ENCODE data around the gene SWSAP1. TPM values are rescaled to one million over a fixed set of nuclear protein-coding genes. Genes with fewer than 3 reads are reported as not detected.
"Not testable (repeated sequence)": the region's sequence is repeated elsewhere in the genome, so short reads cannot be mapped to it uniquely, and the experiment has no call there.

SWSAP1 gene, protein sequence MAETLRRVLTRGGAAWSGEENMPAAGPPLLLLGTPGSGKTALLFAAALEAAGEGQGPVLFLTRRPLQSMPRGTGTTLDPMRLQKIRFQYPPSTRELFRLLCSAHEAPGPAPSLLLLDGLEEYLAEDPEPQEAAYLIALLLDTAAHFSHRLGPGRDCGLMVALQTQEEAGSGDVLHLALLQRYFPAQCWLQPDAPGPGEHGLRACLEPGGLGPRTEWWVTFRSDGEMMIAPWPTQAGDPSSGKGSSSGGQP
- 0.86 and 1.7 TPM in 2 replicates for total RNA-seq
- polyA plus RNA-seq (2012), result 1.3 TPM

GRCh38 chr19:11374433-11375142 lies at the start of gene SWSAP1:
SWSAP1 (plus strand) TSS chr19:11374666; CDS start chr19:11374681, 15 bp downstream.
- peak; percentile 100 for DNase-seq (ENCODE audit: low read depth)

DNA sequence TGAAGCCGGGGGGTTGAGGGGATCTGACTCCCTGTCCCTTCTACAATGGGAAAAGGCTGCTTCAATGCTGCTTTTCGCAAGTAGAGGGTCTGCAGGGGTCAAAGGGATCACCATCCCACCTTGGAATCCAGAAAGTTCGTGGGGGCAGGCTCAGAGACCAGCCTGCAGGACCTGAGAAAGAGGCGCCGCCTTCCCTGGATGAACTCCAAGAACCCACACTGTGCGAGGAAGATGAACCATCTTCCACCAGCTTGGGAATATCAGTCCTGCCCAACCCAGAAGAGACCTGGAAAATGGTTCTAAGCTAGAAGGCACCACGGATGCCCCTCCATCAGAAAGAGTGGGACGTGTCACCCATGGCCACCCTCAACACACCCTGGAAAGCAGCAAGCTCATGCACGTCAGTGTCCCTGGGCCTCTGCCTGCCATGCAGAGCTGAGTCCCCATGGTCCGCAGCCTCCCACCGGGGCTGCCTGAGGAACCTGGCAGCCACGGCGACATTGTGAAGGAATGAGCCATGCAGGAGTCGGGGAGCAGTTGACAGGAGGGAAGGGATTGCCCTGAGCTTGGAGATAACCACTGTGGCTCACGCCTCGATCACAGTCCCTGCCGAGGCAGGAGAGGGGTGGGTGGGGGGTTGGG lies 49.6 kb upstream of the SWSAP1 start:
- DNase-seq (ENCODE audit: low read depth), result no peak

DNA sequence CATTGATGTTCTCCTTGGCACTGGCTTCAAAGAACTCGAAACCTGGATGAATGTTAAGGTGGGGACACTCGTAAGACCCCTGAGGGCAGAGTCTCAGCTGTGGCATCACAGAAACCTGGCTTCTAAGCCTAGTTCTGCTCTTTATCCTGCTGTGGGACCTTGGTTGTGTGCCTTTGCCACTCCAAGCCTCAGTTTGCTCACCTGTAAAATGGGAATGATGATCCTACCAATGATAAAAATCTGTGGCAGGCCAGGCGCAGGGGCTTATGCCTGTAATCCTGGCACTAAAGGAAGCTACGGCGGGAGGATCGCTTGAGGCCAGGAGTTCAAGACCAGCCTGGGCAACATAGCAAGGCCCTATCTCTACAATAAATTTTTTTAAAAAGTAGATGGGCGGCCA lies 48.9 kb upstream of the SWSAP1 start:
- DNase-seq (ENCODE audit: low read depth), result no peak

- no peak for DNase-seq (ENCODE audit: low read depth)
Measured at GRCh38 chr19:11330127-11330526, 44.3 kb upstream of the SWSAP1 start.

- DNase-seq (ENCODE audit: low read depth), result no peak
Measured at GRCh38 chr19:11331502-11331901, 43.0 kb upstream of the SWSAP1 start.

GRCh38 chr19:11332822-11333221 lies 41.6 kb upstream of the SWSAP1 start:
- DNase-seq (ENCODE audit: low read depth), result no peak

DNA sequence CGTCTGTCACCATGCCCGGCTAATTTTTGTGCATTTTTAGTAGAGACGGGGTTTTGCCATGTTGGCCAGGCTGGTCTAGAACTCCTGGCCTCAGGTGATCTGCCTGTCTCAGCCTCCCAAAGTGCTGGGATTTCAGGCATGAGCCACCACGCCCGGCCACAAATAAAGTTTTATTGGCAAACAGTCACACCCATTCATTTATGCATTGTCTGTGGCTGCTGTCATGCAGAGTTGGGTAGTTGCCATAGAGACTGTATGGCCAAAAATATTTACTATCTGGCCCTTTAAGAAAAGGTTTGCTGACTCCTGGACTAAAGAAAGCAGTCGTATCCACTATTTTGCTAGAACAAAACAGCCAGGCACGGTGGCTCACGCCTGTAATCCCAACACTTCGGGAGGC lies 40.6 kb upstream of the SWSAP1 start:
- not testable (repeated sequence) for DNase-seq (ENCODE audit: low read depth)

DNA sequence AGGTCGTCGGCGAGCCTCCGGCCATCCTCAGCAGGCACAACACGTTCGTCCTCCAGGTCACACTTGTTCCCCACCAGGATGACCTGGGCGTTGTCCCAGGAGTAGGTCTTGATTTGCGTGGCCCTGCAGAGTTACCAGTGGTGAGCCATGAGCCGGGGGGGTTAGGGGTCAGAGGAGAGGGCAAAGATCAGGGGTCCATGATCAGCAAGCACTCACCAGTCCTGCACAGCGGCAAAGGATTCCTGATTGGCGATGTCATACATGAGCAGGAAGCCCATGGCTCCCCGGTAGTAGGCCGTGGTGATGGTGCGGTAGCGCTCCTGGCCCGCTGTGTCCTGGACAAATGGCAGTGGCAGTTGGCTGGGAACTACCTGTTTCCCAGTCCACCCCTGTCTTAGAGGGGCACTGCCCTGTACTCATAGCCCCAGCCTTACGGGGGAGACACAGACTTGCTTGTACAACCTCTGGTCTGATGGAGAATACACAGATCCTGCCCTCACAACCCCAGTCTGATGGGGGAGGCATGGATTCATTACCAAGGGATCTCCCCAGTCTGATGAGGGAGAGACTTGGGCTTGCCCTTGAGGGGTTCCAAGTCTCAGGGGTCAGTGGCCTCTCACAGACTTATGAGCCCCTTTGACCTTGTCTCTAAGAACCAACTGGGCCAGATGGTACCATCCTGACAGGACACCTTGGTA lies 38.9 kb upstream of the SWSAP1 start:
- DNase-seq (ENCODE audit: low read depth), result no peak

DNA sequence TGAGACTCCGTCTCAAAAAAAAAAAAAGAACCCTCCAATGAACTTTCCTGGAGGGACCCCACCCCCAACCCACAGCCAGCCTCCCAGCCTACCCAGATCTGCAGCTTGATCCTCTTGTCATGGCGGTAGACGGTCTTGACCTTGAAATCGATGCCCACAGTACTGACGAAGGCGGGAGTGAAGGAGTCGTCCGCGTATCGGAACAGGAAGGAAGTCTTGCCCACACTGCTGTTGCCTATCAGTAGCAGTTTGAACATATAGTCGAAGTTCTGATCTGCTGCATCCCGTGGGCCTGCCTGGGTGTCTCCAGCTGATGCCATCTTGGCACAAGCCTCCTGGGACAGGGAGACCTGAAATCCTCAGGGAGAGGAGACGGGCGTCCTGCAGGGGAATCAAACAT lies 37.4 kb upstream of the SWSAP1 start:
- DNase-seq (ENCODE audit: low read depth), result no peak

- no peak for DNase-seq (ENCODE audit: low read depth)
Measured at GRCh38 chr19:11338121-11338520, 36.3 kb upstream of the SWSAP1 start.

DNA sequence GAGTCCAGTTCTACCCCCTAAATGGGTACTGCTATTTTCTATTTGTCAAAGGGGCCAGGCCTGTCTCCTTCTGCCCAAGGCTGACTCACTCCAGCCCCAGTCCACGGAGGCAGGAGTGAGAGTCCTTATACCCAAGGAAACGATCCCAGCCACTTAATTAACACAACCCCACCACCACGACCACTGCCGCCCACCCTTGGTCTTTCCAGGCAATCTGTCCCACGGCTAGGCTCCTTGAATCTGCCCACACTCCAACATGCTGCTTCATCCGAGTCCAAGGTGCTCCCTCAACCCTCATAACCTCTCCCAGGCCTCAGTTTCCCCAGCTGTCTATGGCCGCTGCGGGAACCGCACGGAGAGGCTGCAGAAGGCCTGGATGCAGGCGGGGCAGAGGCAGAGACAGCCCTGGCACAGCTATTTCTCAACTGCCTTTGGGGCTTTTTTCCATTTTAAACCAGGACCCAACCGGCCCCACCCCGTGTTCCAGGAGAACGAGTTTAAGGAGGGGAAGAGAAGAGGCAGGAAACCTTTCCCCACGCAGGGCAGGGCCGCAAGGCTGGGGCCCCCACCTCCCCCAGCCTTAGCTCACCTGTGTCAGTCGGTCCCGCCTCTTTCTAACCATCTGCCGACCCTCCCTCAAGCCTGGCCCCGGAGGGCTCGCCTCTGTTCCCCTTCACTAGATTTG lies 35.8 kb upstream of the SWSAP1 start:
- DNase-seq (ENCODE audit: low read depth), result no peak

GRCh38 chr19:11339254-11340098 lies 35.0 kb upstream of the SWSAP1 start, which contains the start of gene RAB3D:
RAB3D (minus strand) TSS chr19:11339657; CDS start chr19:11337399, 2,258 bp downstream.
- DNase-seq (ENCODE audit: low read depth), result peak; percentile 78

GRCh38 chr19:11340099-11340467 lies 34.4 kb upstream of the SWSAP1 start:
- not testable (repeated sequence) for DNase-seq (ENCODE audit: low read depth)

DNA sequence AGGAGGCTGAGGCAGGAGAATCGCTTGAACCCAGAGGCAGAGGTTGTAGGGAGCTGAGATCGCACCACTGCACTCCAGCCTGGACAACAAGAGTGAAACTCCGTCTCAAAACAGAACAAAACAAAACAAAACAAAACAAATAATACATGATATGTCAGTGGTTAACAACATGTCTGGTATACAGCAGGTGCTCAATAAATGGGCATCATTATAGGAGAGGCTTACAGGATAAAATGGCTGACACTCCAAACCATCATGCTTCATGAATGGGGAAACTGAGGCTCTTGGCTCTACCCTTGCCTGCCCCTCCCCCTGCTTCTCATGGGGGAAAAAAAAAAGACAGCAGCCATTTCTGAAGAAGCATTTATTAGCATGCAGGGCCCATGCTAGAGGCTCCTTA lies 32.0 kb upstream of the SWSAP1 start:
- no peak for DNase-seq (ENCODE audit: low read depth)

DNA sequence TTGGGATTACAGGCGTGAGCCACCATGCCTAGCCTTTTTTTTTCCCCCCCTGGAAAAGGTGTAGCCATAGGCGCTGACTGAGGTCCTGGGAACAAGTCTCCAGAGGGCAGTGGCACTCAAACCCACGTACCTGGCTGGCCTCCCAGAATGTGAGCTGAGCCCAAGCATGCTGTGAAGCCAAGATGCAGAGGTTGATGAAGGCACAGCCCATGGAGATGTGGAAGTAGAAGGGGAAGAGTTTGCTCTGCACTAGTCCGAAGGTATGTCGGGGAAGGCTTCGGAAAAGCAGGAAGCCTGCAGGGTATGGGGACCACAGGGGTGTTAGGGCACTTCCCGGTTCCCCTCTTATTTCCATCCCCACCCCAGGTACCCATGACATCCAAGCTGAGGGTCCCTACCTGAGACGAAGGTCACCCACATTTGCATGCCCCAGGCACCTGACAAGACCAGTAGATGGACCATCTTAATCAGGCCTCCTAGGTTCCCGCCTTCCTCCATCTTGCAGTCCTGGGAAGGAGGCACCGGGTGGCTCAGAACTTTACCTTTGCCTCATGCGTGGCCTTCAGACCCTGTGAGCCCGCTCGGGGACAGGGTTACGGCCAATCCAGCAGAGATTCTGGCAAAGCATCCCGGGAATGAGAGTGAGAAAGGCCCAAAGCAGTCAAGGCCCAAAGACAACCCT lies 29.2 kb upstream of the SWSAP1 start:
- DNase-seq (ENCODE audit: low read depth), result peak; percentile 25

DNA sequence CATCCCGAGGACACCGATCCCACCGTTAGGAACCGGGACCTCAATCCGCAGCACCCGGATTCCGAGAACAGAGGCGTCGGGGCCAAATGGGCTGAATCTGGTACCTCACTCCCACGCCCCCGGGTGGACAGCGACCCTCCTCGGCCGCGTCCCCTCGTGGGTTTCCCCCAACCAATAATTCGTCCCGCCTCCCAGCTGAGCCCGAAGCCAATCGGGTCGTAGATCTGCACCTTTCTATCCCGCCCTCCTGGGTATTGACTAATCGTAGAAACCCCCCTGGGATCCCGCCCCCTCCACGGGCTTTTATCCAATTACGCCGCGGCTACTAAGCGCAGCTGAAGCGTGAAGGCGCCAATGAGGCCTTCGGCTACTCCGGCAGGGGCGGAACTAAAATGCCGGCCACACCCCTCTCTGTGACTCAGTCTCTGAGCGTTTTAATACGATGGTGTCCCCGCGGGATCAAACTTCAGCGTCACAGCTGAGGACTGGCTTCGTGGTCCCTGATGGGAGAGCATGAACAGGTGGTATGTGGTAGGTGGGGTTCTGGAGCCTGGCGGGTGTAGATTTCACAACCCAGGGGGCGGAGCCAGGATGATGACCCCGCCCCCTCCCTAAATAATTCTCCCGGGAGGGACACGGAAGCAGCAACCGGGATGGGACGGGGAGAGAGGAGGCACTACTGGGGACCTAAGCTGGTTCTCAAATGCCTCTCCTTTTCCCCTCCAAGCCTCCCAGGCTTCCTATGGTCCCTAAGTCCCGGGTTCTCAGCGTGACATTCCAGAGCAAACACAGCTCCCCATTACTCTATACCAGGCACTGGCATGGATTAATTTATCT lies 28.1 kb upstream of the SWSAP1 start, which contains the start of the genes CCDC159 and TMEM205:
Gene CCDC159, plus strand, starts transcription at position 416 of the 837 bp plus-strand sequence. Its CDS starts 88 bp downstream, at position 504.
Gene TMEM205, minus strand, starts transcription at position 165 of the 837 bp plus-strand sequence. CDS start 649 bp downstream, outside the sequence.
- peak; percentile 100 for DNase-seq (ENCODE audit: low read depth)

- DNase-seq (ENCODE audit: low read depth), result no peak
Measured at GRCh38 chr19:11347546-11348039, 26.9 kb upstream of the SWSAP1 start.

GRCh38 chr19:11349171-11349570 lies 25.3 kb upstream of the SWSAP1 start:
- no peak for DNase-seq (ENCODE audit: low read depth)

Data from myocyte (in vitro differentiated cells).